ENCODE data around the gene PLCH1.

PLCH1 gene

DNA sequence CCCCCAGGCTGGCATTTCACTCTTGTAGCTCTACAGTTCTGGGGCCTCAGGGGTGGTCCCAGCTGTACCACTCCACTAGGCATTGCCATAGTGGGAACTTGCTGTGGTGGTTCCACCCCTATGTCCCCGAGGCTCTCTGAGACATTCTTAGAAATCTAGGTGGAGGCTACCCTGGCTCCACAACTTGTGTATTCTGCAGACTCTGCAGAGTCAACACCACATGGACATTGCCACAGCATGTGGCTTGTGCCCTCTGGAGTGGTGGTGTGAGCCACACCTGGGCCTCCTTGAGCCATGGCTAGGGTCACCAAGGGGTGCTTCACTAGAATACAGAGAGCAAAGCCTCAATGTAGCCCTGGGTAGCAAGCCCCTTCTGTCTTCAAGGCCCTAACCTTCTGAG, 397.0 kb downstream of the PLCH1 start:
- DNase-seq (ENCODE audit: low spot score), result no peak

GRCh38 chr3:155342344-155342743, 402.5 kb downstream of the PLCH1 start:
- DNase-seq (ENCODE audit: low spot score), result no peak

DNA sequence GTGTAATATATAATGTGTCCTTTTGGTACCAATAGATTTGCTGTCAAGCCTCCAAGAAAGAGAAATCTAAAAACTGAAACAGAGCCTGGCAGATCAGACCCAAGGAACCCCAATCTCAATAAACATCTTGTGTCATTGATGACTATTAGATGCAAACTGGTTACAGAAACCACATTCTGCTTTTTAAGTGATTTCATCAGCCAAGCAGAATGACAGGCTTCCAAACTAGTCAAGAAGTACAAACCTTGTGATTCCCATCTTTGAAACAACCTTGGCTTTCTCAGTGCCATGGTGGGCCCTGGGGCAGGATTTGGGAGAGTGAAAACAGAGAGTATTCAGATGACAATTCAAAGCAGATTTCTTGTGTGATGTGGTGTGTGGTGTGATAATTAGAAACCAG, 405.8 kb downstream of the PLCH1 start:
- DNase-seq (ENCODE audit: low spot score), result no peak

DNA sequence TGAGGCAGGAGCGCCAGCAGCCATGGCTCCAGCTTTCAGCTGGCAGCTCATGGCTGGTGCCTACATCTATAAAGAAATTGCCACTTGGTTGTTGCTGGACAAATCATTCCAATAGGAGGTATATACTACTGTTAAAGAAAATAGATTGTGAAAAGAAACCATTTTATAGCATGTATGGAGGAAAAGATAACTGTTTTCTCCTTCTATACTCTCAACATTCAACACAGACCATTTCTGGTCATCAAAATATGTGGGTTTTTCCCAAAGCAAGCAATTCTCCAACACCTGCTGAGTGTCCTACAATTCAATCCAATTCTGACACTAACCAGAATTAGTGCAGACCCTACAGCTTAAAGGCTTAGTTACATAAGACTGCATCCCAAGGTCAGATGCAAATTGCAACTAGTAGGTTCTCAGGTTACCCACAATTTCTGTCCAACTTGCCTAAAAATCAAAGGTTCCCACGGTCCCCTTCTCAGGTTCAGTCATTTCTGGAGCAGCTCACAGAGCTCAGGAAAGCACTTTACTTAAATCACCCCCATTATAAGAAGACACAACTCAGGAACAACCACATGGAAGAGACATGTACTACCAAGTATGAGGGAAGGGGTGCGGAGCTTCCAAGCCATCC, 409.0 kb downstream of the PLCH1 start:
- no peak for DNase-seq (ENCODE audit: low spot score)

DNA sequence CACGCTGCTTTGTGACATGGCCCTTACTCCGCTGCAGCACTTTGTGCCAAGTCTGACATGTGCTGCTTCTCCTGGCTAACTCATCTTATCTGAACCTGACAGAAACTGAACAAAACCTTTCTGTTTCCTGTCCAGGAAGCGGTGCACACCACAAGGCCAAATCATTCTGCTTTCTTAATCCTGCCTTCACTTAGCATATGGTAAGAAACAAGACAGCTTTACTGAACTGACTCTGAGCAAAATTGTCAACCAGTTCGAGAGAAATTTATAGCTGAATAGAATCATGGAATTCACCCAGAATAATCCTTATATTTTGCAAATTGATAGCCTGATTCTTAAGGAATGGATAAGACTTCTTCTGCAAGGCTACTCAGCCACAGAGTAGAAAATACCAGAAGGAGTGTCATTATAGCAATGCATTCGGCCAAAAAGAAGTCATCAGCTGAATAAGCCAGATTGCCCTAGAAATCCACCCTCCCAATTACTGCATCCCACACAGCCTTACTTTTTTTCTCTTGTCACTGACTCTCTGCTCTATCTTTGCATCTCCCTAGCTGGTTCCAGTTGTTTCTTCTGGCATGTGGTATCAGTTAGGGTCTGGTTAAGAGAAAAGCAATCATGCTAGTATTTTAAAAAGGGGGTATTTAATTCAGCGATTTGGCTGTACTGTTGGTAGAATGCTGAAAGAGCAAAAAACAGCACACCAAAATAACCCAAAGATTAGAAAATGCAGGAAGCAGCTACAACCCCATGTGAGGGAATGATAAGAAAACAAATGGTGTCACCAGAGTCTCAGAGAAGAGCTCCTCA, 409.8 kb downstream of the PLCH1 start:
- no peak for DNase-seq (ENCODE audit: low spot score)

GRCh38 chr3:155334215-155334913, 410.5 kb downstream of the PLCH1 start:
- no peak for DNase-seq (ENCODE audit: low spot score)

DNA sequence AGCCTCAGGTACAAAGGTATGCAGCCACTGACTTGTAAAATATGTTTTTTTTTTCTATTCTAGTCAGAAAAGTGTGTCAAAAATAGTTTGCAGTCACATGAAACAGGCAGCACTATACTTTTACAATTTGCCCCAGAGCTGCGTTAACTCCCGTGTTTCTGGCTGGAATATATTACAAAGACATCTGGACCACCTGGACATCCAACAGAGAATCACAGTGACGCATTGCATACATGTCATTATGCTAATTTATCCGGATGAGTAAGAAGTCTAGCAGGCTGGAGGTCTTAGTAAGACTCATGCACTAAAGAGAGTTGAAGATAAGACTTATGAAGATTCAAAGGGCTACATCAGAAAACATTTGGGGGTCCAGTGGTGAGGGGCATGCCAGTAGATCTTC, 412.2 kb downstream of the PLCH1 start:
- no peak for DNase-seq (ENCODE audit: low spot score)

DNA sequence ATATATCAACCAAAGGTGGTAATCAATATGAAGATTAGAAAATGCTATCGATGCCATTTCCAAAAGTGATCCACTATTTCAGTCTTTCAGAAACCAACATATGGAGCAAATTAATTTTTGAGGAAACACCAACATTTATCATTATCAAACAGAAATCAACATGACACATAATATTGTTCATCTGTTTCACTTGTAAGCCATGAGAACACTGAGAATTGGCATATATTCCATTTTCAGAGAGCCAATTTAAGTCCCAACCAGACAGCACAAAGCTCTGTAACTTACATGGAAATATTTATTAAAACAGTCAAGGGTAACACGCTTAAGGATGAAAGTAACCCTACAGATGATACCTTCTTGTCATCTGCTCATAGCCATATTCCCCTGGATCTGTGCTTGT, 413.8 kb downstream of the PLCH1 start:
- no peak for DNase-seq (ENCODE audit: low spot score)

GRCh38 chr3:155330370-155330769, 414.5 kb downstream of the PLCH1 start:
- DNase-seq (ENCODE audit: low spot score), result no peak

DNA sequence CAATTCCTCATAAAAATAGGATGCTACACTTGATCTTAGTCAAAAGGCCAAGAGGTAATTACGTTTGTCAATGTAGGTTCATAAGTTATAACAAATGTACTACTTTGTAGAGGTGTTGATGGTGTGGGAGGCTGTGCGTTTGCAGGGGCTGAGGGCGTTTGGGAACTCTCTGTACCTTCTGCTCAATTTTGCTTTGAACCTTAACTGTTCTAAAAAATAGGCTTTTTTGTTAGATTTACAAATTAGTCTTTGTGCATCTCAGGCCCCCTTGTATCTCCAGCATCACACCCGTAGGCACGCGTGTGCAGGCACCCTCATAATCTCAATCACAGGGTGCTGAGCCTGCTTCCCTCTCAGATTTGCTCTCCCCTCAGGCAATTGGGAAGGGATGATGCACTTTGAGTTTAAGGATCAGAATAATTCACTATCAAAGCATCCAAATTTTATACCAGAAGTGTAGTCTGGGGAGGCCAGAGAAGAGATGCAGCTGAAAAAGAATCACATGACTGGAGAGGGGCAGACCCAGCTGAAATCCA, 415.3 kb downstream of the PLCH1 start:
- no peak for DNase-seq (ENCODE audit: low spot score)

DNA sequence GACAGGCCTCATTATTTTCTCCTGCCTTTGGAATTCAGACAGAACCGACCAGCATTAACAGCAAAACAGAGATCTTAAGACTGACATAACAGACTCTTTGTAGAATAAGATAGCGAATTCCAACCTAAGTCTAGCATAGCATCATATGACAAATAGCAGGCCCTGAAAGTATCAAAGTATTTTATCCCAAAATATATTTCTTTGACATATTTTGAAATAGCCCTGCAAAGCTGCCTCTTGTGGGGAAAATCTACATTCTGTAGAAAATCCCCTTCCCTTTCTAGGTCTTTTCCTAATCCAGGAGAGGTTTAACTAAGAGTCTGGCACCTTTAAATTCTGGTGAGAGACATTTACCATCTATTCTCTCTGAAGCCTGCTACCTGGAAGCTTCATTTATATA, 417.0 kb downstream of the PLCH1 start:
- no peak for DNase-seq (ENCODE audit: low spot score)

- no peak for DNase-seq (ENCODE audit: low spot score)
Measured at GRCh38 chr3:155327430-155327829, 417.4 kb downstream of the PLCH1 start.

DNA sequence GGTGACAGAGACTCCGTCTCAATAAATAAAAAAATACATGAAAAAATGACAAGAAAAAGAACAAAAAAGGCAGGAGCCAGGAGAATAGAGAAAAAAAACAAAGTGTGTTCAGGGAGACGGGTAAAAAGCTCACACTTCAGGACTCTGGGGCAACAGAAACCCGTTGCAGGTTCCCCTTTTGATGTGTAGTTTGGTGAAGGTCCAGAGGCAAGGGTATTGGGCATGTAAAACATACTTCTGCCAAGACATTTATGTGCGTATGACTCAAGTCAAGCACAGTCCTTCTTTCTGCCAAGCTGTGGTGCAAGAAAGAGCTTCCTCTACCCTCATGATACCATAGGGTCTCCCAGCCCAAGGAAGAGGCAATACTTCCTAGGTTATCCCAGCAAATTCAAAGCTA, 418.0 kb downstream of the PLCH1 start:
- no peak for DNase-seq (ENCODE audit: low spot score)

- no peak for DNase-seq (ENCODE audit: low spot score)
Measured at GRCh38 chr3:155326244-155326643, 418.6 kb downstream of the PLCH1 start.

All from CD4-positive, alpha-beta T cell treated with Interleukin-6 at 100 ng/mL for 8 hours (primary cell).